HG02884 (cell line): ENCODE results near the gene TWIST2.

Source experiments
- ATAC-seq: cut with Tn5 transposase; IDR thresholded peaks from one replicate; pipeline ENCODE4 v1.9.1; 2021; ENCODE audit warnings: mild to moderate bottlenecking, moderate library complexity; ENCODE audit not compliant: unreplicated experiment

The TWIST2 gene

GRCh38 chr2:238949710-238950345 lies 101.9 kb downstream of the TWIST2 start:
- no peak for ATAC-seq

DNA sequence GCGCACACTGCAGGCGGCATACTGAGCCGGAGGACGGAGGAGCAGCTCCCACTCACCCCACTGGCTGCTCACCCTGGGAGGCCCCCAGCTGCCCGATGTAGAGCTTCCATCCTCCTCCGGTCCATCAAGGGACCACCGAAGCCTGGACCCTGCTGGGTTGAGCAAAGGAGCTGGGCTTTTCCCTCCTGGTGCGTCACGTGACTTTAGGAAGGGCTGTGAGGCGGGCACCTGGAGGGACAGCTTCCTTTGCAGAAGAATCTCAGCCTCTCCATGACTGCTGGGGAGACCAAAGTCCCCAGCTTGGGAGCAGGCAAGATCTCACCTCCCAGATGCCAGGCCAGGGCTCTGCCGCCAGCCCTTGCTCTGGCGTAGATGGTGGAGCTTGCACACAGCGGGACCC lies 102.7 kb downstream of the TWIST2 start:
- no peak for ATAC-seq

- ATAC-seq, result no peak
Observed at GRCh38 chr2:238952261-238952919, 104.5 kb downstream of the TWIST2 start.

DNA sequence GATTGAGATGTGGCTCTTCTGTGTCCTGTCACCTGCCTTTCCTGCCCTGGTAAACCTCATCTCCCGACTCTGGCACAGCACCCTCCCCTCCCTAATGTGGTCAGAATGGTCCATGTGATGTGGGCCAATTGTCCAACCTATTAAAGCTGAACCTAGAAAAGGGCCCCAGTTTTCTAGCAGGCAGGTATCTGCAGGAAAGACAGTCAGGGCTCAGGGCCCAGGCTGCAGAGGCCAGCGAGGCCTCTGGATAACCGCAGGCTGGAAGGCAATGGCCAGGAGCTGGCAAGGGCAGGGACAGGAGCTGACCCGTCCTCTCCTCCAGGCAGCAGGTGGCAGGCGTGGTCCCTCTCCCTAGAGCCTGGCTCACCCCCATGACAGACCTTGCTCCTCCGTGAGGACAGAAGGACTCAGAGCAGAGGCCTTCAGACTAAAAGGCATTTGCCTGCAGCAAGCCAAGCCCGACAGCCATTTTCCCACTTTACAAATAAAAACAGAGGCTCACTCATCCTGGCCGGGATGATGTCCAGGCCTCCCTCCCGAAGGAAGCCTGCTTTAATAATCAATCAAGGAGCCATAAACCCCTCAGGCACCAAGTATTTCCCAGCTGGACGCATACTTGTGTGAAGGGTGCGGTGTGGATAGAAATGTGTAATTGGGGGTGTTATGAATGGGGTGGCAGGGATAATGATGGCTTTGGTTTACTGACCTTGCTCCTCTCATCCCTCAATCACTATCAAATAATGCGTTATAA lies 107.1 kb downstream of the TWIST2 start:
- ATAC-seq, result no peak

GRCh38 chr2:238955648-238956531 lies 108.0 kb downstream of the TWIST2 start:
- no peak for ATAC-seq

GRCh38 chr2:238956676-238957075 lies 108.8 kb downstream of the TWIST2 start:
- no peak for ATAC-seq
